OCI-LY1 (cell line): ENCODE data around the gene CCR5AS.

ENCODE experiments used
- CTCF ChIP-seq: fragments of 200-600 bp; sonication (generic), shearing (Covaris generic); IDR thresholded peaks from 2 replicates; pipeline ENCODE4 v1.5.1; 2017; ENCODE audit warnings: mild to moderate bottlenecking, antibody characterized with exemption, low read length, moderate library complexity, mixed read lengths
- EZH2 ChIP-seq: fragments of 200-600 bp; sonication (generic), shearing (Covaris generic); IDR thresholded peaks from 2 replicates; pipeline ENCODE4 v1.8.0; 2017; ENCODE audit warnings: borderline replicate concordance, mixed run types, mild to moderate bottlenecking, antibody characterized with exemption, low read length, moderate library complexity, mixed read lengths

DNA sequence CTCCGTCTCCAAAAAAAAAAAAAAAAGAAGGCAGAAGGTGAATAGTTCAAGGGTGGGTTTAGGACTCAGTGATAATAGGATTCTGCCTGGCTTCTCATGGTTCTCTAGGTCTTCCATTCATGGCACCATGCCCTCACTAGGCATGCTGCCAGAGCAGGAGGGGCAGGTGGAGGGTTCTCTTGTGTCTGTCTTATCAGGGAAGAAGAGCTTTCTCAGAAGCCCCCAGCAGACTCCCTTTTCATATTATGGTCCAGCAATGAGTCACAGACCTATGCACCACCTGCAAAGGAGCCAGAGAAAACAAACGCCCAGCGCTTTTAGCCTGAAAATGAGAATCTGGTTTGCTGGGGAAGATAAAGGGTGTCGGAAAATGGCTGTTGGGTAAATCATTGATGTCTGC lies 50.0 kb downstream of the CCR5AS start:
- TF ChIP-seq CTCF, result no peak
- no peak for TF ChIP-seq EZH2
